Gastroesophageal sphincter (tissue), 4 donors: ENCODE results near the gene IL1RAPL1. TPM values are rescaled to one million over a fixed set of nuclear protein-coding genes. Genes with fewer than 3 reads are reported as not detected.

Experiments
- ATAC-seq: fragments of 150-250 bp; one replicate; pipeline ENCODE4 v1.9.1; 2016; ENCODE audit warnings: mild to moderate bottlenecking, moderate library complexity
- H3K27ac ChIP-seq, 4 donors: fragments of 200-600 bp; sonication (generic) in 3 of 4; 1 replicate in 3 of 4; 2 replicates in 1 of 4; pipeline ENCODE4 v1.5.1; 2016 to 2019
- H3K27me3 ChIP-seq: fragments of 200-600 bp; sonication (generic); one replicate; pipeline ENCODE4 v1.5.1; 2019
- H3K36me3 ChIP-seq, 2 donors: fragments of 200-600 bp; sonication (generic); one replicate each; pipeline ENCODE4 v1.5.1; 2019; ENCODE audit warnings: control low read depth in 1 of 2
- H3K4me1 ChIP-seq, 3 donors: fragments of 200-600 bp; sonication (generic); 1 replicate in 2 of 3; 2 replicates in 1 of 3; pipeline ENCODE4 v1.5.1; 2016 to 2019; ENCODE audit warnings: control low read depth in 2 of 3
- H3K4me3 ChIP-seq, 2 donors: fragments of 200-600 bp; sonication (generic); one replicate each; pipeline ENCODE4 v1.5.1; 2019; ENCODE audit warnings: mild to moderate bottlenecking in 1 of 2, moderate library complexity in 1 of 2
- H3K9me3 ChIP-seq, 3 donors: fragments of 200-600 bp; sonication (generic); one replicate each; pipeline ENCODE4 v1.5.1; 2017 to 2019; ENCODE audit warnings: control low read depth in 2 of 3
- CTCF ChIP-seq, 4 experiments: fragments of 200-600 bp in 2 of 4; fragments of 450-650 bp in 2 of 4; sonication (generic) in 1 of 4; IDR thresholded peaks; one replicate each; pipeline ENCODE4 v1.5.1; 2017 to 2019; ENCODE audit warnings: antibody characterized with exemption in 4 of 4, mild to moderate bottlenecking in 2 of 4, moderate library complexity in 2 of 4
- EP300 ChIP-seq: sonication (generic); formaldehyde crosslinking; IDR thresholded peaks from one replicate; pipeline ENCODE4 v1.6.1; 2017; ENCODE audit warnings: antibody characterized with exemption, mild to moderate bottlenecking
- POLR2A ChIP-seq, 2 donors: fragments of 450-650 bp; IDR thresholded peaks; one replicate each; pipeline ENCODE4 v1.6.1; 2017; ENCODE audit warnings: antibody characterized with exemption in 2 of 2, mild to moderate bottlenecking in 2 of 2, moderate library complexity in 1 of 2
- POLR2AphosphoS5 ChIP-seq: sonication (generic); formaldehyde crosslinking; IDR thresholded peaks from one replicate; pipeline ENCODE4 v1.6.1; 2017; ENCODE audit warnings: antibody characterized with exemption
- WGBS, 2 donors: methylation state at CpG; one replicate each; pipeline ENCODE4 v1.1.5; 2018; ENCODE audit warnings: low coverage in 1 of 2; 5-methylcytosine and 5-hydroxymethylcytosine counted together
- total RNA-seq, 4 donors: library from RNA; depleted of rRNA; stranded (reverse); fragments of >200 nt; gene quantifications; one replicate each; pipeline ENCODE4 v1.1.0, GENCODE V29; 2016

The IL1RAPL1 gene
- total RNA-seq, 4 donors from 2014 or later: 0.27 to 1.6 (median 0.44) TPM

GRCh38 chrX:29496636-29497180, 909.5 kb downstream of the IL1RAPL1 start:
- Histone ChIP-seq H3K4me1 (no peaks in the 10 kb centered on the region), H3K9me3 (no peaks in the 10 kb centered on the region), H3K27ac (no peak overlapping the region), H3K27me3 (no peaks in the 10 kb centered on the region), H3K36me3 (no peaks in the 10 kb centered on the region), H3K4me3 (no peak overlapping the region)
- WGBS, 2 donors: 48 to 61% methylated on average over 2 of the region's 2 CpGs
- ATAC-seq: no peak
- no peak for TF ChIP-seq POLR2AphosphoS5
- TF ChIP-seq EP300: no peak
- TF ChIP-seq CTCF (IDR thresholded peaks at IDR 0.05): no peak
- TF ChIP-seq POLR2A (IDR thresholded peaks at IDR 0.05): no peak

GRCh38 chrX:29506729-29507128, 919.5 kb downstream of the IL1RAPL1 start:
- TF ChIP-seq CTCF (IDR thresholded peaks at IDR 0.05) (no peak), EP300 (no peak), POLR2AphosphoS5 (no peak), POLR2A (IDR thresholded peaks at IDR 0.05) (no peak)
- no CpG with 5 or more reads among the region's 1 CpG for WGBS, 2 donors
- no peak for ATAC-seq
- no peaks in the 10 kb centered on the region for H3K27me3 ChIP-seq
- no peaks in the 10 kb centered on the region for H3K9me3 ChIP-seq
- H3K36me3 ChIP-seq: no peaks in the 10 kb centered on the region
- no peaks in the 10 kb centered on the region for H3K4me1 ChIP-seq
- no peak overlapping the region for H3K27ac ChIP-seq
- H3K4me3 ChIP-seq: no peak overlapping the region

- H3K4me1 ChIP-seq: no peaks in the 10 kb centered on the region
- no peaks in the 10 kb centered on the region for H3K27me3 ChIP-seq
- H3K27ac ChIP-seq: no peak overlapping the region
- H3K9me3 ChIP-seq: no peaks in the 10 kb centered on the region
- WGBS, 2 donors: 58 to 78% methylated on average over 1 to 4 of the region's 4 CpGs
- no peak for ATAC-seq
- no peak for TF ChIP-seq POLR2A (IDR thresholded peaks at IDR 0.05)
- no peak for TF ChIP-seq CTCF (IDR thresholded peaks at IDR 0.05)
- TF ChIP-seq POLR2AphosphoS5: no peak
- no peak for TF ChIP-seq EP300
- no peaks in the 10 kb centered on the region for H3K36me3 ChIP-seq
- H3K4me3 ChIP-seq: no peak overlapping the region
Measured at GRCh38 chrX:29518100-29518499, 930.9 kb downstream of the IL1RAPL1 start.

- Histone ChIP-seq H3K4me1 (no peaks in the 10 kb centered on the region), H3K9me3 (no peaks in the 10 kb centered on the region), H3K27me3 (no peaks in the 10 kb centered on the region), H3K4me3 (no peak overlapping the region), H3K36me3 (no peaks in the 10 kb centered on the region), H3K27ac (no peak overlapping the region)
- ATAC-seq: no peak
- TF ChIP-seq CTCF (IDR thresholded peaks at IDR 0.05): no peak
- no peak for TF ChIP-seq POLR2AphosphoS5
- no peak for TF ChIP-seq EP300
- no peak for TF ChIP-seq POLR2A (IDR thresholded peaks at IDR 0.05)
- WGBS, 2 donors: 86 to 88% methylated on average over 1 of the region's 1 CpG
Measured at GRCh38 chrX:29528281-29528680, 941.0 kb downstream of the IL1RAPL1 start.

GRCh38 chrX:29530501-29530900, 943.3 kb downstream of the IL1RAPL1 start:
- Histone ChIP-seq H3K27me3 (no peaks in the 10 kb centered on the region), H3K4me1 (no peaks in the 10 kb centered on the region), H3K4me3 (no peak overlapping the region), H3K9me3 (no peaks in the 10 kb centered on the region), H3K36me3 (no peaks in the 10 kb centered on the region), H3K27ac (no peak overlapping the region)
- no peak for ATAC-seq
- WGBS, 2 donors: 61 to 100% methylated on average over 2 of the region's 2 CpGs
- TF ChIP-seq CTCF (IDR thresholded peaks at IDR 0.05) (no peak), EP300 (no peak), POLR2A (IDR thresholded peaks at IDR 0.05) (no peak), POLR2AphosphoS5 (no peak)
